ENCODE measurements around the gene NUDT16L1. TPM values are rescaled to one million over a fixed set of nuclear protein-coding genes. Genes with fewer than 3 reads are reported as not detected.
A peak's percentile ranks its signal among the peaks of the same experiment; 100 is the strongest.

Gene NUDT16L1
- total and polyA plus RNA-seq, 2 of the 4 experiments (the other 2 are of a cell fraction) = 22.9 to 44.3 TPM

GRCh38 chr16:4686497-4687210, 6.7 kb upstream of the NUDT16L1 start:
- ATAC-seq (ENCODE audit: low read depth) (no peak), DNase-seq (no peak)
- Histone ChIP-seq H3K18ac (ENCODE audit: low read depth, low read length) (no peak overlapping the region), H3K27me3 (ENCODE audit: control insufficient read depth, insufficient read depth, low read length) (no peaks in the 10 kb centered on the region), H3K23ac (ENCODE audit: low read depth, low read length) (no peak overlapping the region), H2BK20ac (ENCODE audit: low read depth, low read length) (no peak overlapping the region), H4K20me1 (ENCODE audit: insufficient read depth, low read length) (no peaks in the 10 kb centered on the region; the same call in none of the 2 replicates), H3K36me3 (ENCODE audit: control insufficient read depth, insufficient read depth, low read length) (peaks cover 58% of the 10 kb centered on the region), H2AK9ac (replicated peaks; ENCODE audit: low read depth, low read length, poor library complexity) (peak overlapping the region; percentile 70), H3K14ac (replicated peaks; ENCODE audit: low read depth, low read length) (no peak overlapping the region), H4K8ac (ENCODE audit: low read depth in 2 of 2, low read length in 2 of 2) (no peak overlapping the region), H3K4ac (ENCODE audit: low read depth, low read length) (no peak overlapping the region), H3K4me3 (ENCODE audit: insufficient read depth, low read depth, low read length) (no peak overlapping the region), H3K4me2 (ENCODE audit: low read depth, low read length) (no peak overlapping the region), H3K79me1 (ENCODE audit: low read depth in 1 of 2, low read length in 2 of 2) (0 out of 4 replicates have a peak, but pooled peaks cover 0 to 2% of the 10 kb centered on the region in 2 experiments), H3K56ac (ENCODE audit: extremely low read depth, insufficient read depth, low read length) (no peak overlapping the region), H2AFZ (replicated peaks; ENCODE audit: low read length, poor library complexity) (no peak overlapping the region), H2BK120ac (ENCODE audit: low read depth, low read length) (no peak overlapping the region), H3K27ac (ENCODE audit: insufficient read depth, low read length) (no peak overlapping the region), H3K4me1 (ENCODE audit: control insufficient read depth, insufficient read depth, low read length) (no peaks in the 10 kb centered on the region), H4K91ac (ENCODE audit: insufficient read depth, low read depth, low read length) (no peak overlapping the region), H4K5ac (ENCODE audit: low read depth, low read length) (no peak overlapping the region), H3K9me1 (ENCODE audit: insufficient read depth, low read length) (no peaks in the 10 kb centered on the region), H2AK5ac (ENCODE audit: low read depth, low read length) (no peak overlapping the region), H3K9me3 (ENCODE audit: control insufficient read depth, insufficient read depth, low read length) (no peaks in the 10 kb centered on the region), H2BK5ac (ENCODE audit: low read depth, low read length, poor library complexity, severe bottlenecking) (no peak overlapping the region), H2BK15ac (ENCODE audit: low read depth, low read length) (no peak overlapping the region), H3K9ac (ENCODE audit: low read depth, low read length) (no peak overlapping the region)
- dilution Hi-C loops (cut with HindIII; ENCODE audit: low sequenced_read_pairs, unreplicated experiment) (no loop called here), in situ Hi-C loops (cut with MboI; ENCODE audit: low sequenced_read_pairs) (no loop called here), intact Hi-C loops (cut with micrococcal nuclease) (no loop called here)
- 93% methylated on average over 24 of the region's 27 CpGs; no CpG with 5 or more reads in 1 of the 2 experiments for WGBS, 2 experiments (ENCODE audit: extremely low coverage in 2 of 2, insufficient read length in 1 of 2)
- TF ChIP-seq CEBPB (IDR thresholded peaks at IDR 0.05; ENCODE audit: low read depth, low read length) = no peak
- no peak for TF ChIP-seq RFX5 (IDR thresholded peaks at IDR 0.05; ENCODE audit: low read depth, low read length)
- TF ChIP-seq MXI1 (IDR thresholded peaks at IDR 0.05; ENCODE audit: borderline replicate concordance, low read depth, low read length) = no peak
- no peak for TF ChIP-seq SMC3 (IDR thresholded peaks at IDR 0.05; ENCODE audit: low read depth, low read length)
- TF ChIP-seq ELK1 (IDR thresholded peaks at IDR 0.05; ENCODE audit: borderline replicate concordance, low read depth, low read length) = no peak
- TF ChIP-seq NFE2L2 (IDR thresholded peaks at IDR 0.05; ENCODE audit: low read depth, low read length) = no peak
- POLR2A ChIA-PET (ENCODE audit: unreplicated experiment) = no interaction called here
- BruUV-seq (replicated peaks) = no TSS peak
- CTCF ChIA-PET = no interaction called here
